NCI-H146 treated with DMSO at 0.1 percent for 48 hours (cell line): ENCODE measurements around the gene P2RX4.
"Not testable (repeated sequence)": the region's sequence is repeated elsewhere in the genome, so short reads cannot be mapped to it uniquely, and the experiment has no call there.

Source experiments
- DNase-seq: peaks from one replicate; lab custom pipeline; 2025; ENCODE audit not compliant: unreplicated experiment; lab: John Stamatoyannopoulos, UW

Gene P2RX4

DNA sequence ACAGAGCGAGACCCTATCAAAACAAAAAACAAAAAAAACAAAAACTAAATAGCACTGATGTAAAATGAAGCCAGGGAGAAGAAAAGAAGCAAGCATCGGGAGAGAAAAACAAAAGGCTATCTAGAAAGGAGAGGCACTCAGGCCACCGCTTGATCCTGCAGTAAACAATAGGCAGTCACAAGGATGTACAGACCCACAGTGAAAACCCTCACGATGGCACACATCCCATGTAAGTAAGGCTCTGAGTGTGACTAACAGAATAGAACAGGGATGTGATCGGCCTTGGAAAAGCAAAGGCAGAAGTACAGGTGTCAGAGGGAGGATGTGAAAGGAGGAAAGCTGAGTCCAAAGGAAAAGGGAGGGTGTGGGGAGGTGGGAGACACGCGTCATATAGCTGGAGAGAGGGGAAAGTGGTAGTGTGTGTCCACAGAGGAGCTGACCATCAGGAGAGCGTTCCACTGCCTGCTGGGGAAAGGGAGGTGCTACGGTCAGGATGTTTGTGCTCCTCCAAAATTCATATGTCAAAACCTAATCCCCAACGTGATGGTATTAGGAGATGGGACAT, 55.1 kb downstream of the P2RX4 start:
- no peak for DNase-seq

DNA sequence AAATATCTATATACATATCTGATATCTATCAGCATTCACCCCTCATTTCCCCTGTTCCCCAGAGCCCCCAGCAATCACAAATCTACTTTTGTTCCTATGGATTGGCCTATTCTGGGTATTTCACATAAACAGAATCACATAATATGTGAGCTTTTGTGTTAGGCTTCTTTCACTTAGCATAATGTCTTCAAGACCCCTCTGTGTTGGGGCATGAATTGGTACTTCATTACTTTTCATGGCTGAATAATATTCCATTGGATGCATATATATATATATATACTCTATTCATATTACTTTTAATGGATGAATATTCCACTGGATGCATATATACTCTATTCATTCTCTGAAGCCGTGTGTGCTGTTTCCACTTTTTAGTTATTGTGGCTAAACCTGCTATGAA, 57.9 kb downstream of the P2RX4 start:
- DNase-seq = no peak

DNA sequence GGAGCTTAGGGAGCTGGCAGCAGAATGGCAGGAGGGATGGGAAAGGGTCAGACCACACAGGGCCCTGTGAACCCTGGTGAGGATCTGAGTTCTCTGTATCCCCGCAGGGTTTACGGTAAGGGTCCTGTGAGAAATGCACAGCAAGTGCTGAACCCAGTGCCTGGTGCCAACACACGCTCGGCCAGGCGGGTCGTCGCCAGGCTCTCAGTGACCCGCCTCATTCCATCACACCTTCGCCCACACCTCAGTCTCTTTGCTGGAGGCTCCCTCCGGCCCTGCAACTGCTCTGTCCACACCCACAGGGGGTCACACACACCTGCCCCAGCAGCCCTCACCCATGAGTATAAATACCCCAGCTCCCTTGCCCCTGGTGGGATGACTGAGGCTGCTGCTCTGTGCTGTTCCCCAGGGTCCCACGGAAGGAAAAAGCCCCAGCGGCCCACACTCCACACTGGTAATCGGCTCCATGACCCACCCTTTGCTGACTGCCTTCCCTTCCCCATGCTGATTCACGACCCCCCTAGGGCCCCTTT, 63.5 kb downstream of the P2RX4 start:
- DNase-seq = no peak

DNA sequence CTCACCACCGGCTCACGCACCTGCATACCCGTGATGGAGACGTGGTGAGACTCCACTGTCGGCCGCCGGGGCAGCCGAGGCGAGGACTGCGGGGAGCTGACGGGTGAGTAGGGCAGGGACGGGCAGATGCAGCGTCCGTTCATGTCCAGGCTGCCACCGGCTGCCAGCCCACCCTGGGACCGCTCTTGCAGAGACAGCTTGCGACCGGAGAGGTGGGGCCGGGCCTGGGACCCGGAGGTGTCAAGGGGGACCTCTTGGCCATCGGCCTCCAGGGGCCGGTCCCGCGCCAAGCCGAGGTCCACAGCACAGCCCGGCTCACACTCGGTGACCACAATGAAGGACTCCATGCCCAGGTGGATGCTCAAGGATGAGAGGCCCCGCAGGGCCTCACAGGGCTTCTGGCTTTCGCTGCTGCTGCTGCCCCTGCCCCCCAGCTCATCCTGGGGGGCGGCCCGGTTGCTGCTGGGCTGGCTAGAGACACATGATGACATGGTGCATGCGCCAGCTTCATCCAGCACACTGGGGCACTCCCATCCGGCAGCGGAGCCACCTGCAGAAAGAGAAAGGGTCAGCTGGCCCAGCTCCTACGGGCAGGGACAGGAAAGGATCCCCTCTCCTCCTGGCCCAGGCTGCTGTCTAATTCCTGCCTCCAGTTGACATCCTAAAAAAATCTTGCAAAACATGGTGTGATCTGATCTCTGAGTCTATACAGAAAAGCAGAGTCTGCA, 64.3 kb downstream of the P2RX4 start:
- no peak for DNase-seq

DNA sequence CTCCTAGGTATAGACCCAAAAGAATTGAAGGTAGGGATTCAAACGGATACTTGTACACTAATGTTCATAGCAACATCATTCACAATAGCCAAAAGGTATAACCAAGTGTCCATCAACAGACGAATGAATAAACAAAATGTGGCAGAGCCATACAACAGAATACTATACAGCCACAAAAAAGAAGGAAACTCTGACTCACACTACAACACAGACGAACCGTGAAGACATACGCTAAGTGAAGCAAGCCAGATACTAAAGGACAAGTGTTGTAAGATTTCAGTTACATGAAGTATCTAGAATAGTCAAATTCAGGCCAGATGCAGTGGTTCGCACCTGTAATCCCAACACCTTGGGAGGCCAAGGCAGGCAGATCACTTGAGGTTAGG, 67.4 kb downstream of the P2RX4 start:
- DNase-seq = no peak

DNA sequence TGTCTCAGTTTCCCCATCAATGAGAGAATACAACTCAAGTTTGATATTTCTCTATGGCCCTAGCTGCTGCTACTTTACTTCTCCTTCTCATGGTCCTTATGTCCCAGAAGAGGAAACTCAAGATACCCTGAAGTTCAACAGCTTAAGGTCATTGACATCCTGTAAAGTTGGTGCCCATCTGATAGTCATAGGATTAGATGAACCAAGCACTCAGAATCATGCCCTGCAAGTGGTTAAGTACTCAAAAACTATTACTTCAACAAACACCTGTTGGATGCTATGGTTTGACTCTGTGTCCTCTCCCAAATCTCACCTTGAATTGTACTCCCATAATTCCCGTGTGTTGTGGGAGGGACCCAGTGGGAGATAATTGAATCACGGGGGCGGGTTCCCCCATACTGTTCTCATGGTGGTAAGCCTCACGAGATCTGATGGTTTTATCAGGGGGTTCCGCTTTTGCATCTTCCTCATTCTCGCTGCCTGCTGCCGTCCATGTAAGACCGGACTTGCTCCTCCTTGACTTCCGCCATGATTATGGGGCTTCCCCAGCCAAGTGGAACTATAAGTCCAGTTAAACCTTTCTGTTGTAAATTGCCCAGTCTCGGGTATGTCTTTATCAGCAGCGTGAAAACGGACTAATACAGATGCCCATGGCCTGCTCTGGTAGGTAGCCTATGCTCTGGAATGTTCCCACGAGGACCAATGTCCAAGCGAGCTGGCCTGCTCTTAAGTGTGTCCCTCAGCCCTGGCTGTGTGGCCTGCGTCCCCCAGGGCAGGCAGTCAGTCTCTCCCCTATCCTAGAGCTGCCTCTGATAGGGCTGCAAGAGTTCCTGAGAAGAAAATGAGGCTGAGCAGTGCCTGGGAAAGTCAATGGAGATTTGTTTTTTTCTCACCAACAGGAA, 68.5 kb downstream of the P2RX4 start:
- DNase-seq = no peak

DNA sequence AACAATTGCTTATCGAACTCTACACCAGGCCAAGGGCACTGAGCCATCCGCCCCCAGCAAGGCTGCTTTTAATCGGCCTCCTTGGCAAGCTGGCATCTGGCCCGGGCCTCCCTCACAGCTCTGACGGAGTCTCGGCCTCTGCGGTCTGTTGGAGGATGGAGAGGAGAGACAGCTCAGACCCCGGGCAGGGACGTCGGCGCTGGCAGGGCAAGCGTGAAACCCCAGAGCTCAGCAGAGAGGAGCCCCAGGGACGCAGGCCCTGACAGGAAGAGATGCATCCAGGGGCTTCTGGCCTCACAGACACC, 69.1 kb downstream of the P2RX4 start:
- DNase-seq = no peak

DNA sequence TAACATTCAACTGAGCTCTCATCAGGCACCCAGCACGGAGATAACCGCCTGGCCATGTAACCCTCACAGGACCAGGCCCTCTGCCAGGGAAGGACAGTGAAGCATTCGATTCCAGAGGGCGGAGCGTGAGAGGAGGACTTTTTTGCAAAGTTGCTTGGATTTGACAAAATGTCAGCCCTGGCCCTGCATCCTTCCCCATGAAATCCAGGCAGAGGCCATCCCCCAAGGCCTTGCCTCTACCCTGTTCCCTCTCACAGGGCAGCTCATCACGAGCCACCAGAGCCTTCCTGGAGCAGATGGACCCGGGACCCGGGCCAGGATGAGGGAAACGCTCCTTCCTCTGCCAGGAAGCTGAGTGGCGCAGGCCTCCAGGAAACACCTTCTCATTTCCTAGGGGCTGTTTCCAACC, 69.6 kb downstream of the P2RX4 start:
- no peak for DNase-seq

DNA sequence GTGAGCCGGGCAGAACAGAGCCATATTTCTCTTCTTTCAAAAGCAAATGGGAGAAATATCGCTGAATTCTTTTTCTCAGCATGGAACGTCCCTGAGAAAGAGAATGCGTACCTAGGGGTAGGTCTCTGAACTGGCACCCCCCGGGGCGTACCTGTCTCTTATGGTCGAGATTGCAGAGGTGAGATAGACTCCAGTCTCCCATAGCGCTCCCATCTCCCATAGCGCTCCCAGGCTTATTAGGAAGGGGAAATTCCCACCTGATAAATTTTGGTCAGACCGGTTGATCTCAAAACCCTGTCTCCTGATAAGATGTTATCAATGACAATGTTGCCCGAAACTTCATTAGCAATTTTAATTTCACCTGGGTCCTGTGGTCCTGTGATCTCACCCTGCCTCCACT, 70.6 kb downstream of the P2RX4 start:
- not testable (repeated sequence) for DNase-seq

DNA sequence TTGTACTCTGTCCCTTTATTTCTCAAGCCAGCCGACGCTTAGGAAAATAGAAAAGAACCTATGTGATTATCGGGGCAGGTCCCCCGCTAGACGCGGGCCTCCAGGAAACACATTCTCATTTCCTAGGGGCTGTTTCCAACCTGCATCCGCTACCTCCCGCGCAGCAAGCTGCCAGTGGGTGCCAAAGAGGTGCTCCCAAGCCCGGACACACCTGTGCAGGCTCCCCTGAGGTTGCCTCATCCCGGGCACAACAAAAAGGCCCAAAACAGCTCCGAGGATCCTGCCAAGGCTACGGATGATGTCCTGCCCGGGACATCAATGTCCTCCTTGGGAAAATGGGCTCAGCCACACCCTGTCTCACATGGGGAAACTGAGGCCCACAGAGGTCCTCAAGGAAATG, 71.2 kb downstream of the P2RX4 start:
- not testable (repeated sequence) for DNase-seq

DNA sequence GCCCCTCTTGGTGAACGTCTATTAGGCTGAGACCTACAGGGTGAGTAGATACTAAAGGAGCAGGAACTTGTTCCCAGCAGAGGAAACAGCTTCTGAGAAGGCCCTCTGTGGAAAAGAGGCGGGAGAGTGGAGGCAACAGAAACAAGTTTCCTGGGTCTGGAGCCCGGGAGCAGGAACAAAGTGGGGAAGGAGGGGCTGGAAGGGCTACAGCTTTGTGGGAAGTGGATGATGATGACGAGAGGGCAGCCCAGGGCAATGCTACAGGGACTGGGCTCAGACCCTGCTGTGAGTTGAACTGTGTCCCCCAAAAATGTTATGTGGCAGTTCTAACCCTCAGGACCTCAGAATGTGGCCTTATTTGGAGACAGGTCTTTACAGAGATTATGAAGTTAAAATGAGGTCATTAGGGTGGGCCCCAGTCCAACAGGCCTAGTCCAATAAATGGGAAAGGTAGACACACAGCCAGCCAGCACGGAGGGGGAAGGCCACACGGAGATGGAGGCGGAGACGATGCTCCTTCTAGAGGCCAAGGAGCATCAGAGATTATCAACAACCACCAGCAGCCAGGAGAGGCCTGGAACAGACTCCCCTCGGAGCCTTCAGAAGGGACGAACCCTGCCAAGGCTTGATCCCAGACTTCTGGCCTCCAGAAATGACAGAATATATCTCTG, 72.3 kb downstream of the P2RX4 start:
- no peak for DNase-seq

DNA sequence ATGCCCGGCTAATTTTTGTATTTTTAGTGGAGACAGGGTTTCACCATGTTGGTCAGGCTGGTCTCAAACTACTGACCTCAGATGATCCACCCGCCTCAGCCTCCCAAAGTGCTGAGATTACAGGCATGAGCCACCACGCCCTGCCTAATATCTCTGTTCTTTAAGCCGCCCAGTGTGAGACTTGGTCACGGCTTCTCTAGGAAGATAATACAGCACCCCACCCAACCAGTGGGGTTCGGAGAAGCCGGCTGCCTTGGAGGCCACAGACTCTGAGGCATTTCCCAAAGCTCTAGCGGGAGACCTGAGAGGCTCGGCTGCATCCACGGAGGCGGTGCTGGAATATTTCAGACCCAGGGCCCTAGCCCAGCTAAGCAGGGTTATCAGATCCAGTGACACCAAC, 73.0 kb downstream of the P2RX4 start:
- not testable (repeated sequence) for DNase-seq

DNA sequence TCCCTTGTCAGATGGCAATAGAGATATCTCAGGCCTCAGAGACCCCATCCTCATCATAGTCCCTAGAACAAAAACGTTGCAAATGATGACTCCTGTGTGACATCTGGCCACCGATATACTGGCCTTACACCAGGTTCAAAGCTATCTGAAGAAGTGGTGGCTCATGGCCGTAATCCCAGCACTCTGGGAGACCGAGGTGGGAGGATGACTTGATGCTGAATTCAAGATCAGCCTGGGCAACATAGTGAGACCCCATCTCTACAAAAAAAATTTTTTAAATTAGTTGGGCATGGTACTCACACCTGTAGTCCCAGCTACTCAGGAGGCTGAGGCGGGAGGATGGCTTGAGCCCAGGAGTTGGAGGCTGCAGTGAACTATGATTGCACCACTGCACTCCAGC, 73.5 kb downstream of the P2RX4 start:
- DNase-seq = no peak
